ACC112 (cell line): Measurements from ENCODE around the gene TIMM44.

ENCODE experiments used
- H2AFZ ChIP-seq: fragments of 200-600 bp; sonication (generic); one replicate; pipeline ENCODE4 v1.6.0; 2017; ENCODE audit warnings: antibody characterized with exemption, low read length; ENCODE audit not compliant: unreplicated experiment
- H3K27ac ChIP-seq: fragments of 200-600 bp; sonication (generic); 2 replicates; pipeline ENCODE4 v1.5.1; 2014; ENCODE audit warnings: low read depth, mild to moderate bottlenecking, antibody characterized with exemption, low read length, moderate library complexity
- H3K27me3 ChIP-seq: fragments of 200-600 bp; sonication (generic); 2 replicates; pipeline ENCODE4 v1.6.1; 2014; ENCODE audit warnings: mild to moderate bottlenecking, antibody characterized with exemption, low read length, moderate library complexity, mixed read lengths; ENCODE audit not compliant: insufficient read depth
- H3K36me3 ChIP-seq: fragments of 200-600 bp; sonication (generic); 2 replicates; pipeline ENCODE4 v1.6.1; 2016; ENCODE audit warnings: mild to moderate bottlenecking, antibody characterized with exemption, low read length, moderate library complexity, mixed read lengths; ENCODE audit not compliant: insufficient read depth
- H3K4me1 ChIP-seq: fragments of 200-600 bp; sonication (generic); one replicate; pipeline ENCODE4 v1.6.1; 2016; ENCODE audit warnings: low read length, mixed read lengths; ENCODE audit not compliant: insufficient read depth, unreplicated experiment, control insufficient read depth
- H3K4me3 ChIP-seq: fragments of 200-600 bp; sonication (generic); 2 replicates; pipeline ENCODE4 v1.5.1; 2014; ENCODE audit warnings: mild to moderate bottlenecking, low read depth, low read length
- H3K79me2 ChIP-seq: fragments of 200-600 bp; sonication (generic); one replicate; pipeline ENCODE4 v1.6.0; 2016; ENCODE audit warnings: low read length; ENCODE audit not compliant: control insufficient read depth, unreplicated experiment, insufficient read depth

TIMM44 gene

DNA sequence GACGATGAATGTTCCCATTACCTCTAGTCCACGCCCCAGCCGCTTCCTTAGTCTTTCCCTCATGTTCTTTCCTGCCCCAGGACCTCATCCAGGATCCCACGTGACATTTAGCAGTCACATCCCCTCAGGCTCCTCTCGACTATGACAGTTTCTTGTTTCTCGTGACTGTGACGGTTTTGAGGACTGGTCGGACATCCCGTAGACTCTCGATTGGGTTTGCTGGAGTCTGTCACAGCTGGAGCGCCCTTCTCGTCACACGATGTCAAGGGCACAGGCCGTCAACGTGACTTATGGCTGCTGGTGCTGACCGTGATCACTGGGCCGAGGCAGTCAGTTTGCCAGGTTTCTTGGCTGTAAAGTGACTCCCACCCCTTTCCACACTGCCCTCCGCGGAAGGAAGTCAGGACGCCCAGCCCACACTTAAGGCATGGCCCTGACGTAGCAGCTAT lies 39.2 kb upstream of the TIMM44 start:
- no peak overlapping the region for H3K27ac ChIP-seq
- H3K79me2 ChIP-seq: peaks cover 36% of the 10 kb centered on the region
- no peaks in the 10 kb centered on the region for H3K36me3 ChIP-seq

GRCh38 chr19:7982103-7982502 lies 38.6 kb upstream of the TIMM44 start:
- no peaks in the 10 kb centered on the region for H3K36me3 ChIP-seq
- H2AFZ ChIP-seq: no peak overlapping the region
- no peak overlapping the region for H3K27ac ChIP-seq
- H3K79me2 ChIP-seq: peaks cover 31% of the 10 kb centered on the region
- no peak overlapping the region for H3K4me3 ChIP-seq
- H3K27me3 ChIP-seq: no peaks in the 10 kb centered on the region
- peaks cover 7% of the 10 kb centered on the region for H3K4me1 ChIP-seq

More for the DNA sequence above, 39.2 kb upstream of the TIMM44 start:
- Histone ChIP-seq H3K4me1 (peaks cover 13% of the 10 kb centered on the region), H2AFZ (no peak overlapping the region), H3K27me3 (no peaks in the 10 kb centered on the region), H3K4me3 (no peak overlapping the region)

GRCh38 chr19:7981661-7982060 lies 38.2 kb upstream of the TIMM44 start:
- peaks cover 4% of the 10 kb centered on the region for H3K4me1 ChIP-seq
- no peak overlapping the region for H3K27ac ChIP-seq
- no peaks in the 10 kb centered on the region for H3K27me3 ChIP-seq
- H3K36me3 ChIP-seq: no peaks in the 10 kb centered on the region
- peaks cover 30% of the 10 kb centered on the region for H3K79me2 ChIP-seq
- H3K4me3 ChIP-seq: no peak overlapping the region
- no peak overlapping the region for H2AFZ ChIP-seq

GRCh38 chr19:7981199-7981598 lies 37.7 kb upstream of the TIMM44 start:
- Histone ChIP-seq H3K4me3 (no peak overlapping the region), H3K79me2 (peaks cover 26% of the 10 kb centered on the region), H2AFZ (no peak overlapping the region), H3K27ac (no peak overlapping the region), H3K36me3 (no peaks in the 10 kb centered on the region), H3K27me3 (no peaks in the 10 kb centered on the region), H3K4me1 (no peaks in the 10 kb centered on the region)

DNA sequence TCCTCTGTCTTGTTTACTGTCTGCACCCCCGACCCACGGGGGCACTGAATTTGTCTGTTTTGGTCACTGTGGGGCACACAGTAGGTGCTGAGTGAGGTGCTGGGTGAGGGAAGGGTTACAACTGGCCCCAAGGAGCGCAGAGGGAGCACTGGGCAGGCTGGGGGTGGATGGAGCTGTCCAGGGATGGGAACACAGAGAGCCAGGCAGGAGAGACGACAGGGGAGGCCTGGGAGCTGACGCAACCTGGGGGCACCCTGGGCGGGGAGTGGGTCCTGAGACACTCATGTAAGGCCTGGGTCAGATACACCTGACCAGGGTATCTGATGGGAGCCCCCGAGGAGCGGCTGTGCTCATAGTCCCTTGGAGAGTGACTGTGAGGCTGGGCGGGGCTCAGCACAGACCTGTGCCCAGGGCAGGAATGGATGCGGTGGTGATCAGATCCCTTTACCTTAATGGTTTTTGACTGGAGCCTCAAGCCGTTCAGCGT lies 37.2 kb upstream of the TIMM44 start:
- no peaks in the 10 kb centered on the region for H3K4me1 ChIP-seq
- peaks cover 21% of the 10 kb centered on the region for H3K79me2 ChIP-seq
- no peak overlapping the region for H2AFZ ChIP-seq
- no peaks in the 10 kb centered on the region for H3K36me3 ChIP-seq
- H3K4me3 ChIP-seq: no peak overlapping the region
- no peak overlapping the region for H3K27ac ChIP-seq
- no peaks in the 10 kb centered on the region for H3K27me3 ChIP-seq

DNA sequence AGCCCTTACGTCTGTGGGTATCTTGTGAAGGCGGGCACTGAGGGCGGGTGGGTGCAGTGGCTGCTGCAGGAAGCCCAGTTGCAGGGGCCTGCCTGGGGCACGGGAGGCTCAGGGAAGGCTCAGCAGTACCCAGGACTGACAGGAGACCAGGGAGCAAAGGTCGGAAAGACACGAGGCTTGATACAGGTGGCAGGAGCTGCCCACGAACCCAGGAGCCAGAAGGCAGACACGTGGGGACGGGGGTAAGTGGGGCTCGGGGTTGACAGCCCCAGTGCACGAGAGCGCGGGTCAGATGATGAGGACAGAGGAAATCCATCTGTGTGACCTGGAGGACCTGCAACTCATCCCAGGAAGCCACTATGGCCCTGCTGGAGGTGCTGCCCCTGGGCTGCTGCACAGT lies 36.7 kb upstream of the TIMM44 start:
- Histone ChIP-seq H3K4me1 (no peaks in the 10 kb centered on the region), H3K27ac (no peak overlapping the region), H3K27me3 (no peaks in the 10 kb centered on the region), H2AFZ (no peak overlapping the region), H3K36me3 (no peaks in the 10 kb centered on the region), H3K79me2 (peaks cover 15% of the 10 kb centered on the region), H3K4me3 (no peak overlapping the region)

DNA sequence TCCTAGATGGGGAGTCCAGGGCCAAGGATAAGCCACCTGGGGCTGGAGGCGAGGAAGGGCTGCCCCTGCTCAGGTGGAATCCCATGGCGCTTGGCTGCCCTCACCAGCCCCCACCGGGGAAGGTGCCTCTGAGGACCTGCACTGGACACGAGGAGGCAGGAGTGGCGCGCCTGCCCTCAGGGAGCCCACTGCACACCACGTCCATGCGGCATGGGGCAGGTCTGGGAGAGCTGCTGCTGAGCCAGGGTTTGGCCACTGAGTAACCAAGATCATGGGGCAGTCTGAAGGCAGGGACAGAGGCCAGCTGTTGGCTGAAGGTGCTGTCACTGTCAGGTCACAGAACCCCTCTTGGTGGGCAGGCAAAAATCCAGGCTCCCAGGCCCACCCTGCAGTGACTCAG lies 36.1 kb upstream of the TIMM44 start:
- peaks cover 12% of the 10 kb centered on the region for H3K79me2 ChIP-seq
- H3K27me3 ChIP-seq: no peaks in the 10 kb centered on the region
- no peaks in the 10 kb centered on the region for H3K4me1 ChIP-seq
- H2AFZ ChIP-seq: no peak overlapping the region
- no peak overlapping the region for H3K4me3 ChIP-seq
- H3K27ac ChIP-seq: no peak overlapping the region
- H3K36me3 ChIP-seq: no peaks in the 10 kb centered on the region

DNA sequence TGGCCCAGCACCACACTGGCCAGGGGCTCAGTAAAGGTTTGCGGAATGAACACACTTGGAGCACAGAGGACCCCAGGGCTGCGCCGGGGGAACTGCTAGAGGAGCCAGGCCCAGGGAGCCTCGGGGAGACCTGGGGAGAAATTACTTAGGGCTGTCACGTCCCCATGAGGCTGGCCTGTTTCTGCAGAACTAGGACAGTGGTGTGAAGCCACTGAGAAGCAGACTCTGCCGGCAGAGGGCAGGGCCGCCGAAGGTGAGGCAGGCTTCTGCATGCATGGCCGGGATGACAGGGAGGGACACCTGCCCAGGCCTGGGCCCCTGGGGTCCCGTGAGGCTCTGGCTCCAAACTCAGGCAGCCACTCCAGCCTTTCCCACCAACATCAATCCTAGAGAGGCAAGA lies 35.5 kb upstream of the TIMM44 start:
- peaks cover 6% of the 10 kb centered on the region for H3K79me2 ChIP-seq
- H3K27me3 ChIP-seq: no peaks in the 10 kb centered on the region
- no peak overlapping the region for H3K4me3 ChIP-seq
- H2AFZ ChIP-seq: no peak overlapping the region
- no peaks in the 10 kb centered on the region for H3K36me3 ChIP-seq
- no peak overlapping the region for H3K27ac ChIP-seq
- H3K4me1 ChIP-seq: no peaks in the 10 kb centered on the region

DNA sequence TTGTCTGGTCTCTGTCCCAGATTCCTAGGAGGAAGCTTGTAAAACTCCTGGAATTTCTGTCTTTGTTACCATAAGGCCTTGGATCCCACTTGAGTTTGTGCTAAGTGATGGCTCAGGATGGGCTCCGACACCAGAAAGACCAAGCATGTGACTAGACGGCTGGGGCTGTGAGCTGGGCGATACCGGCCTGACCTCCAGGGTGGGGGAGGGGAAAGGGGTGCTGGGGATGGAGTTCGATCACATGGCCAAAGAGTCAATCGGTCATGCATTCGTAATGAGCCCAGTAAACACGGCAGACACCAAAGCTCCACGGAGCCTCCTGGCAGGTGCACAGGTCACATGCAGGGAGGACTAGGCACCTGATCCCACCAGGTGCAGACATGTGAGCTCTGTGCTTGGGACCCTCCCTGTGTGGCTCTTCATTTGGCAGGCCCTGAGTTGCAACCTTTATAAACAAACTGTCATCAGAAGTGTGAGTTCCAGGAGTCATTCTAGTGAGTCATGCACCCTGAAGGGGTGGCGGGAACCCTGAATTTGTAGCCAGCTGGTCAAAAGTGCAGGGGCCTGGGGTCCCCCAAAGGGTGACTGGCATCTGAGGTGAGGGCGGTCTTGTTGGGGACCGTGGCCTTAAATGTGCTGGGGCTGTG lies 34.8 kb upstream of the TIMM44 start:
- no peak overlapping the region for H3K4me3 ChIP-seq
- H3K27me3 ChIP-seq: no peaks in the 10 kb centered on the region
- no peaks in the 10 kb centered on the region for H3K4me1 ChIP-seq
- no peak overlapping the region for H3K27ac ChIP-seq
- no peaks in the 10 kb centered on the region for H3K36me3 ChIP-seq
- H3K79me2 ChIP-seq: peaks cover 4% of the 10 kb centered on the region
- no peak overlapping the region for H2AFZ ChIP-seq

GRCh38 chr19:7977723-7978040 lies 34.2 kb upstream of the TIMM44 start:
- H3K4me3 ChIP-seq: no peak overlapping the region
- no peak overlapping the region for H3K27ac ChIP-seq
- H3K27me3 ChIP-seq: no peaks in the 10 kb centered on the region
- no peaks in the 10 kb centered on the region for H3K4me1 ChIP-seq
- H3K36me3 ChIP-seq: no peaks in the 10 kb centered on the region
- H3K79me2 ChIP-seq: peaks cover 4% of the 10 kb centered on the region
- H2AFZ ChIP-seq: no peak overlapping the region

DNA sequence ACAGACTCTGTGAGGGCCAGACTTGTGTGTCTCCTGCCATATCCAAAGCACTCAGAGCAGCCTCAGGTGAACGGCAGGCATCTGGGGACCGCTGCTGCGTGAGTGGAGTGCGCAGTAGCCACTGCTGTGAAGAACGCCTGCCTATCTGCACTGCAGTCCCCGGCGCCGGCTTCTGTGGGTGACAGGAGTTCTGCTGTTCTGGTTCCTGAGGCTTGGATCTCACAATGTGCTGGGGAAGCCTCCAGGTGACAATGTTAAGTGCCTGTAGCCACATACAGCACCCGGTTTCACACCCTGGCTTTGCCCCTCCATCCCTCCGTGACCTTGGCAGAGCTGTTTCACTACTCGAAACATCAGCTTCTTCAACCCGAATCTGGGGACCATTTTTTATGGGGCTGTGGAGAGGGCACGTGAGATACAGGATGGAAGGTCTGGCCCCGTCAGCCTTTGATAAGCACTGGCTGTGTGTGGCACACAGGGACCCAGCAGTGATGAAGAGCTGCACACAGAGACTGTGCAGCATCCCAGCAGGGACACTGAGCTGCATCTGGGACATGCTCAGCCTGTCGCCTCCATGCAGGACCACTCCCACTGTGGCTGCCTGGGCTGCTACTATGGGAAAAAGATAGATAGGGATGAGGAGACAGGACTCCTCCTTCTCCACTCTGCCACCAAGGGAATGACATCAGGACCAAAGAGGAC lies 33.7 kb upstream of the TIMM44 start:
- Histone ChIP-seq H3K36me3 (no peaks in the 10 kb centered on the region), H3K4me3 (no peak overlapping the region), H3K4me1 (no peaks in the 10 kb centered on the region), H3K79me2 (peaks cover 3% of the 10 kb centered on the region), H3K27ac (no peak overlapping the region), H3K27me3 (no peaks in the 10 kb centered on the region), H2AFZ (no peak overlapping the region)
